Body of pancreas (tissue), 4 donors: ENCODE data around the gene RWDD1. TPM values are rescaled to one million over a fixed set of nuclear protein-coding genes. Genes with fewer than 3 reads are reported as not detected.

ENCODE experiments used
- ATAC-seq: fragments of 150-250 bp; one replicate; pipeline ENCODE4 v1.9.1; 2016
- DNase-seq, 4 donors: peaks; one replicate each; pipeline ENCODE4 v3.0.0-alpha.2; 2019
- H3K27ac ChIP-seq, 4 donors: fragments of 200-600 bp; sonication (generic); 1 replicate in 3 of 4; 2 replicates in 1 of 4; pipeline versions ENCODE4 v1.5.1 to v1.6.1; 2016 to 2019; ENCODE audit warnings: mild to moderate bottlenecking in 1 of 4, mixed read lengths in 1 of 4, moderate library complexity in 1 of 4
- H3K27me3 ChIP-seq, 2 donors: fragments of 200-600 bp; sonication (generic); one replicate each; pipeline ENCODE4 v1.6.0; 2016; ENCODE audit warnings: mild to moderate bottlenecking in 1 of 2
- H3K36me3 ChIP-seq, 2 donors: fragments of 200-600 bp; sonication (generic); replicated peaks in 1 of 2; 2 replicates each; pipeline ENCODE4 v1.5.1; 2016; ENCODE audit warnings: low read depth in 2 of 2; ENCODE audit not compliant: insufficient read depth in 1 of 2
- H3K4me1 ChIP-seq: fragments of 200-600 bp; sonication (generic); one replicate; pipeline ENCODE4 v1.6.0; 2016
- H3K4me3 ChIP-seq, 2 donors: fragments of 200-600 bp; sonication (generic); 1 replicate in 1 of 2; 2 replicates in 1 of 2; pipeline ENCODE4 v1.5.1; 2016 to 2019
- H3K9me3 ChIP-seq, 3 donors: fragments of 200-600 bp; sonication (generic); 1 replicate in 2 of 3; 2 replicates in 1 of 3; pipeline ENCODE4 v1.5.1; 2016
- CTCF ChIP-seq, 7 experiments: fragments of 450-650 bp in 4 of 7; fragments of 200-600 bp in 3 of 7; sonication (generic) in 3 of 7; IDR thresholded peaks; one replicate each; pipeline ENCODE4 v1.5.1; 2016 to 2019; ENCODE audit warnings: antibody characterized with exemption in 7 of 7
- POLR2A ChIP-seq, 3 donors: fragments of 450-650 bp; IDR thresholded peaks; one replicate each; pipeline ENCODE4 v1.6.1; 2016; ENCODE audit warnings: antibody characterized with exemption in 3 of 3, mild to moderate bottlenecking in 2 of 3
- WGBS, 2 donors: methylation state at CpG; one replicate each; pipeline ENCODE4 v1.1.5; 2017; 5-methylcytosine and 5-hydroxymethylcytosine counted together
- intact Hi-C: fragments of 100-400 bp; cut with DNase I; formaldehyde crosslinking; loops from one replicate; pipeline ENCODE4 v1.15.1; 2023
- total RNA-seq, 2 donors: library from RNA; depleted of rRNA; stranded (reverse); fragments of >200 nt; gene quantifications; one replicate each; pipeline ENCODE4 v1.1.0, GENCODE V29; 2016

Gene RWDD1
- total RNA-seq, 2 donors from 2014 or later = 21.4 to 28.0 TPM

- ATAC-seq = peak; percentile 54
- Histone ChIP-seq H3K27ac (no peak overlapping the region), H3K4me3 (no peak overlapping the region), H3K36me3 (no peaks in the 10 kb centered on the region), H3K9me3 (no peaks in the 10 kb centered on the region), H3K27me3 (no peaks in the 10 kb centered on the region), H3K4me1 (peaks cover 32% of the 10 kb centered on the region)
- TF ChIP-seq CTCF (IDR thresholded peaks at IDR 0.05) (peak; percentile 11 to 46 (median 40)), POLR2A (IDR thresholded peaks at IDR 0.05) (no peak)
- DNase-seq = peak; percentile 30 to 40 (median 34)
- WGBS, 2 donors = 36 to 50% methylated on average over 2 of the region's 2 CpGs
- intact Hi-C loops = no loop called here
Observed at GRCh38 chr6:116633685-116634084, 62.4 kb downstream of the RWDD1 start.

Other genes with a start within 250 kb of the RWDD1 start
- 10 to 100 TPM in 1 of 2 donors, 1 to 10 TPM in 1; 8.6 to 14.0 TPM for gene DSE, start 200.6 kb upstream of the RWDD1 start, total RNA-seq
- gene CALHM6, start 110.1 kb upstream of the RWDD1 start, total RNA-seq = 1 to 10 TPM; 1.3 to 2.3 TPM
- gene CALHM5, start 59.9 kb upstream of the RWDD1 start, total RNA-seq = under 1 TPM; 0.33 to 0.52 TPM
- not detected for gene TRAPPC3L, start 25.8 kb upstream of the RWDD1 start, total RNA-seq
- gene CALHM4, start 17.8 kb upstream of the RWDD1 start, total RNA-seq = not detected
- 1 to 10 TPM in 1 of 2 donors, not detected in 1; 2.6 TPM for gene RSPH4A, start 45.0 kb downstream of the RWDD1 start, total RNA-seq
- 1 to 10 TPM; 3.3 to 7.5 TPM for gene ZUP1, start 97.3 kb downstream of the RWDD1 start, total RNA-seq
- 1 to 10 TPM; 3.1 to 3.3 TPM for gene KPNA5, start 109.7 kb downstream of the RWDD1 start, total RNA-seq
- not detected for gene FAM162B, start 194.2 kb downstream of the RWDD1 start, total RNA-seq